Measurements from ENCODE around the gene AIFM2.

DNA sequence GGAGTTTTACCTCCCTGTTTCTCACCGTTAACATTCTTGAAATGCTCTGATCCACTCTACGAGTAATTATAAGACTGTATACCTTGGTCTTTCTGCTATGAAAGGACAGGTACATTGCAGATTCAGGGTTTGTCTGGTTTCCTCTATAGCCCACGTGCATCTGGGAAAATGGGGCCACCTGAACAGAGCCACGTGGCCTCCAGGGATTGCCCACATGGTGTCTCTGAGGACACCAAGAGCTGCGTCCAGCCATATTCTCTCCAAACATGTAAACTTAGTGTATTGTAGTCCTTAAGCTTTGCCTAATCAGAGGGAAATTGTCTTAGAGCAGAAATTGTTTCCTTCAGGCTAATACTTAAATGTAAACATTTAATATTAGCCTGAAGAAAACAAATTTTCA is 63.3 kb downstream of the AIFM2 start:
- TF ChIP-seq CTCF (conservative IDR thresholded peaks at IDR 0.05 in 1 of 2, IDR thresholded peaks at IDR 0.05 in 1 of 2; ENCODE audit: low read depth in 1 of 2, low read length in 2 of 2) (no peak), EZH2 (IDR thresholded peaks at IDR 0.05; ENCODE audit: low read length, missing control alignments) (no peak)
